Panc1 (cell line): ENCODE results near the gene ALKBH1. TPM values are rescaled to one million over a fixed set of nuclear protein-coding genes. Genes with fewer than 3 reads are reported as not detected.

Experiments
- ATAC-seq: fragments of 200-7000 bp; cut with Tn5 transposase; 2 replicates; pipeline ENCODE4 v1.9.1; 2020; ENCODE audit warnings: mild to moderate bottlenecking, moderate library complexity
- BruUV-seq: library from RNA; stranded (reverse); fragments of 400-500 nt; replicated peaks from 2 replicates; lab custom pipeline; 2021; lab: Mats Ljungman, UMichigan
- CTCF ChIA-PET: fragments of 300-600 bp; sonication (Branson Sonifier 250); formaldehyde crosslinking; loops from one replicate; lab custom pipeline; 2022; ENCODE audit warnings: antibody characterized with exemption; lab: Charles Lee
- POLR2A ChIA-PET: fragments of 300-600 bp; sonication (Branson Sonifier 250); formaldehyde crosslinking; loops from one replicate; lab custom pipeline; 2022; ENCODE audit warnings: antibody characterized with exemption; lab: Charles Lee
- DNase-seq: peaks from one replicate; pipeline ENCODE4 v3.0.0-alpha.2; 2010; ENCODE audit warnings: low read depth, low spot score
- H3K27ac ChIP-seq: 2 replicates; pipeline ENCODE4 v1.5.1; 2011; ENCODE audit warnings: mild to moderate bottlenecking, low read length, inconsistent platforms
- H3K27me3 ChIP-seq: fragments of 200-500 bp; sonication (Bioruptor generic); 2 replicates; pipeline ENCODE4 v1.6.0; 2014; ENCODE audit warnings: low read length, inconsistent platforms; ENCODE audit not compliant: control insufficient read depth, insufficient read depth
- H3K36me3 ChIP-seq: fragments of 200-500 bp; sonication (Bioruptor generic); 2 replicates; pipeline ENCODE4 v1.5.1; 2014; ENCODE audit warnings: inconsistent platforms, mild to moderate bottlenecking, low read length, moderate library complexity; ENCODE audit not compliant: control insufficient read depth, insufficient read depth
- H3K4me1 ChIP-seq: 2 replicates; pipeline ENCODE4 v1.5.1; 2011; ENCODE audit warnings: inconsistent platforms, mild to moderate bottlenecking, low read length, moderate library complexity; ENCODE audit not compliant: control insufficient read depth, insufficient read depth
- H3K4me3 ChIP-seq, 2 experiments: 2 replicates each; pipeline ENCODE4 v1.5.1; 2011 to 2012; ENCODE audit warnings: low read depth in 2 of 2, low read length in 2 of 2, mild to moderate bottlenecking in 2 of 2, inconsistent platforms in 1 of 2, moderate library complexity in 1 of 2
- H3K9me3 ChIP-seq: fragments of 200-500 bp; sonication (Bioruptor generic); 2 replicates; pipeline ENCODE4 v1.5.1; 2014; ENCODE audit warnings: low read depth, mild to moderate bottlenecking, inconsistent platforms, low read length, moderate library complexity; ENCODE audit not compliant: control insufficient read depth, insufficient read depth
- CTCF ChIP-seq: fragments of 450-650 bp; IDR thresholded peaks from 2 replicates; pipeline ENCODE4 v1.5.1; 2017; ENCODE audit warnings: mild to moderate bottlenecking
- POLR2AphosphoS5 ChIP-seq: IDR thresholded peaks from 2 replicates; pipeline ENCODE4 v1.6.1; 2012; ENCODE audit warnings: mild to moderate bottlenecking, low read depth, low read length, moderate library complexity
- REST ChIP-seq, 2 experiments: IDR thresholded peaks; 2 replicates each; pipeline ENCODE4 v1.6.1; 2011 to 2012; ENCODE audit warnings: low read depth in 2 of 2, control low read depth in 1 of 2, low read length in 1 of 2, mild to moderate bottlenecking in 1 of 2, moderate library complexity in 1 of 2; ENCODE audit not compliant: insufficient read depth in 1 of 2
- SIN3A ChIP-seq: IDR thresholded peaks from 2 replicates; pipeline ENCODE4 v1.6.1; 2012; ENCODE audit warnings: low read depth, mild to moderate bottlenecking, low read length, moderate library complexity, borderline replicate concordance; ENCODE audit not compliant: insufficient read depth
- TCF7L2 ChIP-seq: IDR thresholded peaks from 2 replicates; pipeline ENCODE4 v1.6.1; 2011; ENCODE audit warnings: mild to moderate bottlenecking, low read depth, low read length, inconsistent platforms
- in situ Hi-C: cut with HindIII; loops from 2 replicates; pipeline ENCODE4 v1.10.0; 2016; ENCODE audit warnings: low sequenced_read_pairs, low pct_unique_long_range_greater_than_20kb
- intact Hi-C: fragments of 100-400 bp; cut with micrococcal nuclease; formaldehyde crosslinking; loops from one replicate; pipeline ENCODE4 v1.10.0; 2022; ENCODE audit not compliant: unreplicated experiment
- total RNA-seq: library from RNA; stranded (reverse); gene quantifications from one replicate; pipeline ENCODE4 v1.2.1, GENCODE V29; 2021; ENCODE audit not compliant: unreplicated experiment

ALKBH1 gene
- total RNA-seq, 1 experiment from 2014 or later: 13.0 TPM

- in situ Hi-C loops (no loop called here), intact Hi-C loops (no loop called here)
- no peaks in the 10 kb centered on the region for H3K4me1 ChIP-seq
- H3K36me3 ChIP-seq: no peaks in the 10 kb centered on the region
- ATAC-seq: no peak
- ChIA-PET POLR2A (interaction anchor here (0.6 kb wide), 1 partner anchor 9 kb away, joined by 16 read pairs; no protein-coding TSS in a partner anchor), CTCF (no interaction called here)
- H3K4me3 ChIP-seq: no peak overlapping the region
- no peak overlapping the region for H3K27ac ChIP-seq
- no peak for TF ChIP-seq POLR2AphosphoS5
- no peak for TF ChIP-seq TCF7L2
- TF ChIP-seq SIN3A: no peak
- no peak for TF ChIP-seq CTCF
- TF ChIP-seq REST (IDR thresholded peaks at IDR 0.05; ENCODE audit: insufficient read depth in 1 of 2, low read depth in 2 of 2, low read length in 1 of 2): no peak
- H3K27me3 ChIP-seq: no peaks in the 10 kb centered on the region
- H3K9me3 ChIP-seq: no peaks in the 10 kb centered on the region
- BruUV-seq: no TSS peak
- DNase-seq: no peak
Measured at GRCh38 chr14:77659831-77660230, 48.0 kb downstream of the ALKBH1 start.

GRCh38 chr14:77657280-77657679 lies 50.5 kb downstream of the ALKBH1 start:
- CTCF ChIA-PET: no interaction called here
- no peak for ATAC-seq
- in situ Hi-C loops (no loop called here), intact Hi-C loops (no loop called here)
- Histone ChIP-seq H3K4me3 (no peak overlapping the region), H3K4me1 (no peaks in the 10 kb centered on the region), H3K27ac (no peak overlapping the region), H3K36me3 (no peaks in the 10 kb centered on the region), H3K27me3 (no peaks in the 10 kb centered on the region), H3K9me3 (no peaks in the 10 kb centered on the region)
- no TSS peak for BruUV-seq
- no peak for DNase-seq
- POLR2A ChIA-PET: no interaction called here
- no peak for TF ChIP-seq TCF7L2
- TF ChIP-seq CTCF: no peak
- no peak for TF ChIP-seq REST (IDR thresholded peaks at IDR 0.05; ENCODE audit: insufficient read depth in 1 of 2, low read depth in 2 of 2, low read length in 1 of 2)
- no peak for TF ChIP-seq SIN3A
- TF ChIP-seq POLR2AphosphoS5: no peak
